Liver (tissue), 3 donors: ENCODE results near the gene IFT57.

ENCODE experiments used
- EGR1 ChIP-seq, 2 donors: IDR thresholded peaks; 2 replicates each; pipeline ENCODE4 v1.6.1; 2016 to 2018; ENCODE audit warnings: antibody characterized with exemption in 2 of 2, low read depth in 2 of 2
- JUND ChIP-seq, 2 donors: IDR thresholded peaks; 2 replicates each; pipeline ENCODE4 v1.6.1; 2016; ENCODE audit warnings: antibody characterized with exemption in 2 of 2
- RAD21 ChIP-seq, 2 donors: IDR thresholded peaks; 2 replicates each; pipeline ENCODE4 v1.6.1; 2016; ENCODE audit warnings: antibody characterized with exemption in 2 of 2, mild to moderate bottlenecking in 2 of 2
- TAF1 ChIP-seq: conservative IDR thresholded peaks from 2 replicates; pipeline ENCODE4 v1.6.1; 2016; ENCODE audit warnings: antibody characterized with exemption, mild to moderate bottlenecking
- TF ChIP-seq, protein P1 (sequence below): fragments of 150-350 bp; IDR thresholded peaks from 2 replicates; pipeline ENCODE4 v1.5.1; 2017; ENCODE audit warnings: improper control_type of control experiment, low read depth, low read length; ENCODE audit not compliant: missing input control
- TF ChIP-seq, protein P2 (sequence below): IDR thresholded peaks from 2 replicates; pipeline ENCODE4 v1.6.1; 2016; ENCODE audit warnings: antibody characterized with exemption
- TF ChIP-seq, protein P3 (sequence below): IDR thresholded peaks from 2 replicates; pipeline ENCODE4 v1.6.1; 2016; ENCODE audit warnings: antibody characterized with exemption
- TF ChIP-seq, protein P4 (sequence below): IDR thresholded peaks from 2 replicates; pipeline ENCODE4 v1.6.1; 2016; ENCODE audit warnings: antibody characterized with exemption
- donor health status: healthy.
- donor health status: healthy.

DNA sequence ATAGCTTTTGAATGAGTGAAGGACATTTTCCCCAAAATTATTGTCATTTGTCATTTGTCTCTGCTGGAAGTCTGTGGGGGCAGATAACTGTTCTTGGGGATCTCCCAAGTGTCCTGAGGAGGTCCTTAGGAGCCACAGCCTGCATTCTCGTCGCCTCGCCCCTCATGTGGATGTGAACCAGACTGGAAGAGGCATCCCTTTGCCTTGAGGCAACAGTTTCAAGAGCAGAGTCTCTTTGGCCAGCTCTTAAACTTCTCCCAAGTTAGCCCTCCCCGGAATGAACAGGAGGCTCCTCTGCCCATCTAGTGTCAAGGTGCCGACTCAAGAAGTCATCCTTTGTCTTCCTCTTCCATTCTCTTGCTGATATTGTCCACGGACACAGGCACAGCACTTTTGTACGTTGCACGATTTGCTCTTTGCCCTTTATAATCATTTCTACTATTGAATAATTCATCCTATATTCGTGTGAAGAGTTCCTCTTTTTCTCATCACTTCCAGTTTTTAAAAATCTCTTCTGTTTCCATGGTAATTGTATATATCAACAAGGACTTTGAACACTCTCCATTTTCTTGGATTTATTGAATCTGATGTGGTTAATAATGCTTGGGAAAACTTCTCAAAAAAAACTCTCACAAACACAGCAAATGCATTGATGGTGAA lies 90.6 kb downstream of the IFT57 start:
- TF ChIP-seq, protein P1, sequence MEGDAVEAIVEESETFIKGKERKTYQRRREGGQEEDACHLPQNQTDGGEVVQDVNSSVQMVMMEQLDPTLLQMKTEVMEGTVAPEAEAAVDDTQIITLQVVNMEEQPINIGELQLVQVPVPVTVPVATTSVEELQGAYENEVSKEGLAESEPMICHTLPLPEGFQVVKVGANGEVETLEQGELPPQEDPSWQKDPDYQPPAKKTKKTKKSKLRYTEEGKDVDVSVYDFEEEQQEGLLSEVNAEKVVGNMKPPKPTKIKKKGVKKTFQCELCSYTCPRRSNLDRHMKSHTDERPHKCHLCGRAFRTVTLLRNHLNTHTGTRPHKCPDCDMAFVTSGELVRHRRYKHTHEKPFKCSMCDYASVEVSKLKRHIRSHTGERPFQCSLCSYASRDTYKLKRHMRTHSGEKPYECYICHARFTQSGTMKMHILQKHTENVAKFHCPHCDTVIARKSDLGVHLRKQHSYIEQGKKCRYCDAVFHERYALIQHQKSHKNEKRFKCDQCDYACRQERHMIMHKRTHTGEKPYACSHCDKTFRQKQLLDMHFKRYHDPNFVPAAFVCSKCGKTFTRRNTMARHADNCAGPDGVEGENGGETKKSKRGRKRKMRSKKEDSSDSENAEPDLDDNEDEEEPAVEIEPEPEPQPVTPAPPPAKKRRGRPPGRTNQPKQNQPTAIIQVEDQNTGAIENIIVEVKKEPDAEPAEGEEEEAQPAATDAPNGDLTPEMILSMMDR, result no peak
- no peak for TF ChIP-seq EGR1 (IDR thresholded peaks at IDR 0.05; ENCODE audit: low read depth in 2 of 2)
- no peak for TF ChIP-seq TAF1
- TF ChIP-seq RAD21 (IDR thresholded peaks at IDR 0.05), result no peak
- TF ChIP-seq, protein P2, sequence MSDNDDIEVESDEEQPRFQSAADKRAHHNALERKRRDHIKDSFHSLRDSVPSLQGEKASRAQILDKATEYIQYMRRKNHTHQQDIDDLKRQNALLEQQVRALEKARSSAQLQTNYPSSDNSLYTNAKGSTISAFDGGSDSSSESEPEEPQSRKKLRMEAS, result no peak
- TF ChIP-seq, protein P3, sequence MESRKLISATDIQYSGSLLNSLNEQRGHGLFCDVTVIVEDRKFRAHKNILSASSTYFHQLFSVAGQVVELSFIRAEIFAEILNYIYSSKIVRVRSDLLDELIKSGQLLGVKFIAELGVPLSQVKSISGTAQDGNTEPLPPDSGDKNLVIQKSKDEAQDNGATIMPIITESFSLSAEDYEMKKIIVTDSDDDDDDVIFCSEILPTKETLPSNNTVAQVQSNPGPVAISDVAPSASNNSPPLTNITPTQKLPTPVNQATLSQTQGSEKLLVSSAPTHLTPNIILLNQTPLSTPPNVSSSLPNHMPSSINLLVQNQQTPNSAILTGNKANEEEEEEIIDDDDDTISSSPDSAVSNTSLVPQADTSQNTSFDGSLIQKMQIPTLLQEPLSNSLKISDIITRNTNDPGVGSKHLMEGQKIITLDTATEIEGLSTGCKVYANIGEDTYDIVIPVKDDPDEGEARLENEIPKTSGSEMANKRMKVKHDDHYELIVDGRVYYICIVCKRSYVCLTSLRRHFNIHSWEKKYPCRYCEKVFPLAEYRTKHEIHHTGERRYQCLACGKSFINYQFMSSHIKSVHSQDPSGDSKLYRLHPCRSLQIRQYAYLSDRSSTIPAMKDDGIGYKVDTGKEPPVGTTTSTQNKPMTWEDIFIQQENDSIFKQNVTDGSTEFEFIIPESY, result no peak
- no peak for TF ChIP-seq JUND (IDR thresholded peaks at IDR 0.05)
- TF ChIP-seq, protein P4, sequence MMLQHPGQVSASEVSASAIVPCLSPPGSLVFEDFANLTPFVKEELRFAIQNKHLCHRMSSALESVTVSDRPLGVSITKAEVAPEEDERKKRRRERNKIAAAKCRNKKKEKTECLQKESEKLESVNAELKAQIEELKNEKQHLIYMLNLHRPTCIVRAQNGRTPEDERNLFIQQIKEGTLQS, result no peak
